A673 (cell line): ENCODE data around the gene GPI.

Experiments used
- EZH2 ChIP-seq: fragments of 200-600 bp; sonication (generic); IDR thresholded peaks from 2 replicates; pipeline ENCODE4 v1.6.1; 2017; ENCODE audit warnings: borderline replicate concordance, low read depth, mild to moderate bottlenecking, mixed read lengths, antibody characterized with exemption, low read length; ENCODE audit not compliant: poor library complexity, severe bottlenecking
- TF ChIP-seq, protein P1 (sequence below): fragments of 300-800, 200-600 bp; sonication (generic); conservative IDR thresholded peaks from 2 replicates; pipeline ENCODE4 v1.5.1; 2017; ENCODE audit warnings: low read depth, mild to moderate bottlenecking, antibody characterized with exemption, low read length, moderate library complexity, mixed read lengths

DNA sequence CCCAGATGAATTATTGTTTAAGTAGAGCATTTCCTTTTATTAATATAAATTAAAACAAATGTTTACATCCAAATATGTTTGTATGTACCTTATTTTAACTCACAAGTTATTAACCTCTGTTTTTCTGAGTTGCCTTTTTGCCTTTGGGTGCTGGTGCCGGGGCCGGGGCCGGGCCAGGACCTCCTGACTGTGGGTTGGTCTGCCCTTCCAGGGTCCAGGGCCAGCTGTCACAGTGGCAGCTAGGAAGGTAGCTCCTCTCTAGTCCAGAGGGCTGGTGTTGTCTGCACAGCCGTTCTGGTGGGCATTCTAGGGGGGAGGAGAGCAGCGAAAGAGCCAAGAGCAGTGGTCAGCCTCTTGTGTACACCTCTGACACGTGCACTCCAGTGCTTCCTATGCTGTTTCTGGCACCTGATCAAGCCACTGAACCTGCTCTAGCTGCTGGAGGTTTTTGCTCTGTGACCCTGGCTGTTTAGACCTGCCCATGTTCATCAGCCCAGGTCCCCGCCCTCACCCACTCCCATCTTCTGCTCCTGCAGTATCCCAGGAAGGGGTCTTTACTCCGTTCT is 61.2 kb downstream of the GPI start:
- TF ChIP-seq, protein P1, sequence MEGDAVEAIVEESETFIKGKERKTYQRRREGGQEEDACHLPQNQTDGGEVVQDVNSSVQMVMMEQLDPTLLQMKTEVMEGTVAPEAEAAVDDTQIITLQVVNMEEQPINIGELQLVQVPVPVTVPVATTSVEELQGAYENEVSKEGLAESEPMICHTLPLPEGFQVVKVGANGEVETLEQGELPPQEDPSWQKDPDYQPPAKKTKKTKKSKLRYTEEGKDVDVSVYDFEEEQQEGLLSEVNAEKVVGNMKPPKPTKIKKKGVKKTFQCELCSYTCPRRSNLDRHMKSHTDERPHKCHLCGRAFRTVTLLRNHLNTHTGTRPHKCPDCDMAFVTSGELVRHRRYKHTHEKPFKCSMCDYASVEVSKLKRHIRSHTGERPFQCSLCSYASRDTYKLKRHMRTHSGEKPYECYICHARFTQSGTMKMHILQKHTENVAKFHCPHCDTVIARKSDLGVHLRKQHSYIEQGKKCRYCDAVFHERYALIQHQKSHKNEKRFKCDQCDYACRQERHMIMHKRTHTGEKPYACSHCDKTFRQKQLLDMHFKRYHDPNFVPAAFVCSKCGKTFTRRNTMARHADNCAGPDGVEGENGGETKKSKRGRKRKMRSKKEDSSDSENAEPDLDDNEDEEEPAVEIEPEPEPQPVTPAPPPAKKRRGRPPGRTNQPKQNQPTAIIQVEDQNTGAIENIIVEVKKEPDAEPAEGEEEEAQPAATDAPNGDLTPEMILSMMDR: no peak
- TF ChIP-seq EZH2: no peak
